ENCODE results near the gene ZBTB40. TPM values are rescaled to one million over a fixed set of nuclear protein-coding genes. Genes with fewer than 3 reads are reported as not detected.

Gene ZBTB40
- total RNA-seq, 1 experiment from 2014 or later: 19.5 TPM

- H3K4me3 ChIP-seq (replicated peaks in 1 of 2; ENCODE audit: low read depth in 1 of 2, low read length in 2 of 2): no peak overlapping the region
- no peak overlapping the region for H3K4me2 ChIP-seq (ENCODE audit: low read length)
- CTCF ChIA-PET: no interaction called here
- ATAC-seq (no peak), DNase-seq (ENCODE audit: low read depth, low spot score) (no peak)
- no peak overlapping the region for H2AFZ ChIP-seq (ENCODE audit: low read depth, low read length, poor library complexity, severe bottlenecking)
- POLR2A ChIA-PET: no interaction called here
- H3K4me1 ChIP-seq (ENCODE audit: control insufficient read depth in 1 of 2, insufficient read depth in 2 of 2, low read length in 2 of 2): no peaks in the 10 kb centered on the region
- H3K79me2 ChIP-seq (ENCODE audit: insufficient read depth, low read length): peaks cover 50% of the 10 kb centered on the region
- H3K27ac ChIP-seq (ENCODE audit: low read depth, low read length): no peak overlapping the region
- H3K9me3 ChIP-seq (ENCODE audit: control insufficient read depth in 1 of 2, insufficient read depth in 1 of 2, low read depth in 1 of 2, low read length in 2 of 2): no peaks in the 10 kb centered on the region
- H3K9me2 ChIP-seq (ENCODE audit: insufficient read depth): no peaks in the 10 kb centered on the region
- RAD21 ChIA-PET (ENCODE audit: low non-redundant PET in 1 of 2, low total read pairs in 2 of 2, uncharacterized antibody in 2 of 2, unreplicated experiment in 2 of 2): no interaction called here
- TF ChIP-seq, protein P1, sequence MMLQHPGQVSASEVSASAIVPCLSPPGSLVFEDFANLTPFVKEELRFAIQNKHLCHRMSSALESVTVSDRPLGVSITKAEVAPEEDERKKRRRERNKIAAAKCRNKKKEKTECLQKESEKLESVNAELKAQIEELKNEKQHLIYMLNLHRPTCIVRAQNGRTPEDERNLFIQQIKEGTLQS (IDR thresholded peaks at IDR 0.05): no peak
- TF ChIP-seq RAD21 (IDR thresholded peaks at IDR 0.05; ENCODE audit: low read depth) (no peak), ZFX (IDR thresholded peaks at IDR 0.05) (no peak), FOSL1 (IDR thresholded peaks at IDR 0.05; ENCODE audit: low read depth) (no peak), ZBTB33 (IDR thresholded peaks at IDR 0.05; ENCODE audit: extremely low read depth, insufficient replicate concordance, low read length) (no peak), JUND (IDR thresholded peaks at IDR 0.05) (no peak), EZH2 (IDR thresholded peaks at IDR 0.05) (no peak), TCF7L2 (IDR thresholded peaks at IDR 0.05; ENCODE audit: borderline replicate concordance, extremely low read depth, insufficient read depth, insufficient read length) (no peak), CTCF (IDR thresholded peaks at IDR 0.05 in 2 of 3, conservative IDR thresholded peaks at IDR 0.05 in 1 of 3; ENCODE audit: borderline replicate concordance in 1 of 3, insufficient read depth in 1 of 3, low read depth in 2 of 3, low read length in 2 of 3) (no peak), SIN3A (IDR thresholded peaks at IDR 0.05; ENCODE audit: low read depth) (no peak), POLR2AphosphoS5 (IDR thresholded peaks at IDR 0.05; ENCODE audit: low read depth, low read length) (no peak), YY1 (IDR thresholded peaks at IDR 0.05; ENCODE audit: extremely low read depth, insufficient replicate concordance, low read depth, low read length) (no peak)
- TF ChIP-seq, protein P2, sequence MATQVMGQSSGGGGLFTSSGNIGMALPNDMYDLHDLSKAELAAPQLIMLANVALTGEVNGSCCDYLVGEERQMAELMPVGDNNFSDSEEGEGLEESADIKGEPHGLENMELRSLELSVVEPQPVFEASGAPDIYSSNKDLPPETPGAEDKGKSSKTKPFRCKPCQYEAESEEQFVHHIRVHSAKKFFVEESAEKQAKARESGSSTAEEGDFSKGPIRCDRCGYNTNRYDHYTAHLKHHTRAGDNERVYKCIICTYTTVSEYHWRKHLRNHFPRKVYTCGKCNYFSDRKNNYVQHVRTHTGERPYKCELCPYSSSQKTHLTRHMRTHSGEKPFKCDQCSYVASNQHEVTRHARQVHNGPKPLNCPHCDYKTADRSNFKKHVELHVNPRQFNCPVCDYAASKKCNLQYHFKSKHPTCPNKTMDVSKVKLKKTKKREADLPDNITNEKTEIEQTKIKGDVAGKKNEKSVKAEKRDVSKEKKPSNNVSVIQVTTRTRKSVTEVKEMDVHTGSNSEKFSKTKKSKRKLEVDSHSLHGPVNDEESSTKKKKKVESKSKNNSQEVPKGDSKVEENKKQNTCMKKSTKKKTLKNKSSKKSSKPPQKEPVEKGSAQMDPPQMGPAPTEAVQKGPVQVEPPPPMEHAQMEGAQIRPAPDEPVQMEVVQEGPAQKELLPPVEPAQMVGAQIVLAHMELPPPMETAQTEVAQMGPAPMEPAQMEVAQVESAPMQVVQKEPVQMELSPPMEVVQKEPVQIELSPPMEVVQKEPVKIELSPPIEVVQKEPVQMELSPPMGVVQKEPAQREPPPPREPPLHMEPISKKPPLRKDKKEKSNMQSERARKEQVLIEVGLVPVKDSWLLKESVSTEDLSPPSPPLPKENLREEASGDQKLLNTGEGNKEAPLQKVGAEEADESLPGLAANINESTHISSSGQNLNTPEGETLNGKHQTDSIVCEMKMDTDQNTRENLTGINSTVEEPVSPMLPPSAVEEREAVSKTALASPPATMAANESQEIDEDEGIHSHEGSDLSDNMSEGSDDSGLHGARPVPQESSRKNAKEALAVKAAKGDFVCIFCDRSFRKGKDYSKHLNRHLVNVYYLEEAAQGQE (IDR thresholded peaks at IDR 0.05; ENCODE audit: low read depth): no peak
- H4K20me1 ChIP-seq (ENCODE audit: insufficient read depth): no peaks in the 10 kb centered on the region
- H3K9ac ChIP-seq (ENCODE audit: low read length): no peak overlapping the region
- no peaks in the 10 kb centered on the region for H3K36me3 ChIP-seq (ENCODE audit: control insufficient read depth in 1 of 2, insufficient read depth in 2 of 2, low read length in 2 of 2)
- intact Hi-C loops (cut with micrococcal nuclease): no loop called here
- H3K27me3 ChIP-seq (ENCODE audit: insufficient read depth, low read length): no peaks in the 10 kb centered on the region
- BruUV-seq (replicated peaks): no TSS peak
These were observed 33.2 kb downstream of the ZBTB40 start for GRCh38 chr1:22484706-22485345.

Data from HCT116 (cell line).